ENCODE data around the gene CAMKK1. TPM values are rescaled to one million over a fixed set of nuclear protein-coding genes. Genes with fewer than 3 reads are reported as not detected.

CAMKK1 gene
- total and polyA plus RNA-seq, 9 of the 15 experiments (the other 6 are each of a cell fraction or from before 2014, with no cell fraction given) = 0.34 to 7.5 (median 4.9) TPM

DNA sequence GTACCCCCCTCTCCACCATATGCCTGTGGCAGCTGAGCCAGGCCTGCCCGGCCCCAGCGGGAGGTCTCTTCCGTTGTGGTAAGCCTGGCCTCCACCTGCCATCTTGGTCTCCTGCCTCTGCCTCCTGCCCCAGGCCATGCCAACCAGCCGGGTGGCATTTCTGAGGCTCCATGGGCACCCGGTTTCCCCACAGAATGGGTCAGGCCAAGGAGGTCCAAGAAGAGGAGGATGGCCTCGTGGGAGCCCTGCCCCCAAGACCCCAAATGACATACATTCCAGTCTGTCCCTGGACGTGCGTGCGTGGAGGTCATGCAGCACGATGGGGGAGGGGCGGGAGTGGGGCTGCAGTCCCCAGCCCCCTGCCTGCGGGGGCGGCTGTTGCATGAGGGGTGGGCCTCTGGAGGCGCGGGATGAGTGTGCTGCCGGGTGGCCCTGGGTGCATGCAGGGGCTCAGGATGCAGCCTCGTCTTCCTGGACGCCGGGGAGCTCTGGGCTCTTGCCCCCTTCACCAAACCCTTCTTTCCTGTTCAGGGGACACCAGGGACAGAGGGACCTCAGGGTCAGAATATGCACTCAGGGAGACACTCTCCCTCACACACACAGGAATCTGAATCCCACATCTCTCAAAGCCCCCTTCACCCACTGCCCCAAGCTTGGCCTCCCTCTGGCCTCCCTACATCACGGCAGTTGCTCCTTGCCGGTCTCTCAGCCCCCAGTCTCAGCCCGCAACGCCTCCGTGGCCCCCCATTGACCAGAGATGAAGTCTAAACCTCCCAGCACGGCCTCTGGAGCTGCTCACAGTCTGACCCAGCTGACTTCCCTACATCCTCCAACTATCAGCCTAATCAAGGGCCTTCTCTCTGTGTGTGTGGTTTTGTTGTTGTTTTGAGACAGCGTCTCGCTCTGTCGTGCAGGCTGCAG is 30.8 kb downstream of the CAMKK1 start:
- FAIRE-seq = no peak
- DNase-seq (ENCODE audit: extremely low read depth in 1 of 4, low spot score in 3 of 4) = no peak
- no peaks in the 10 kb centered on the region for H3K79me2 ChIP-seq (ENCODE audit: control insufficient read depth, insufficient read depth, low read length)
- intact Hi-C loops (cut with micrococcal nuclease) = no loop called here
- H3K9me1 ChIP-seq (ENCODE audit: control insufficient read depth, insufficient read depth, low read length) = no peaks in the 10 kb centered on the region
- no peaks in the 10 kb centered on the region for H3K9me3 ChIP-seq (replicated peaks; ENCODE audit: control insufficient read depth, insufficient read depth, low read depth, low read length)
- in situ Hi-C loops (cut with MboI) = no loop called here
- H3K9ac ChIP-seq (ENCODE audit: insufficient read depth in 1 of 2, low read depth in 2 of 2, low read length in 2 of 2) = no peak overlapping the region; a peak in 1 of 4 replicates
- no TSS peak for BruUV-seq (replicated peaks)
- H3K4me3 ChIP-seq = no peak overlapping the region
- no peak overlapping the region for H3K4me2 ChIP-seq (ENCODE audit: insufficient read depth, low read length)
- POLR2A ChIA-PET = interaction anchor here (0.6 to 0.8 kb wide), 2 partner anchors 12 to 139 kb away, joined by 3 read pairs; partner anchors contain the start of gene HASPIN
- TF ChIP-seq, protein P1, sequence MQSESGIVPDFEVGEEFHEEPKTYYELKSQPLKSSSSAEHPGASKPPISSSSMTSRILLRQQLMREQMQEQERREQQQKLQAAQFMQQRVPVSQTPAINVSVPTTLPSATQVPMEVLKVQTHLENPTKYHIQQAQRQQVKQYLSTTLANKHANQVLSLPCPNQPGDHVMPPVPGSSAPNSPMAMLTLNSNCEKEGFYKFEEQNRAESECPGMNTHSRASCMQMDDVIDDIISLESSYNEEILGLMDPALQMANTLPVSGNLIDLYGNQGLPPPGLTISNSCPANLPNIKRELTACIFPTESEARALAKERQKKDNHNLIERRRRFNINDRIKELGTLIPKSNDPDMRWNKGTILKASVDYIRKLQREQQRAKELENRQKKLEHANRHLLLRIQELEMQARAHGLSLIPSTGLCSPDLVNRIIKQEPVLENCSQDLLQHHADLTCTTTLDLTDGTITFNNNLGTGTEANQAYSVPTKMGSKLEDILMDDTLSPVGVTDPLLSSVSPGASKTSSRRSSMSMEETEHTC (IDR thresholded peaks at IDR 0.05) = no peak
- TF ChIP-seq ETS2 (tag; IDR thresholded peaks at IDR 0.05; ENCODE audit: borderline replicate concordance, poor library complexity, severe bottlenecking) = no peak
- peaks cover 0 to 3% of the 10 kb centered on the region in 2 experiments; a peak in 2 of 5 replicates for H3K4me1 ChIP-seq (replicated peaks in 1 of 2; ENCODE audit: control insufficient read depth in 2 of 2, insufficient read depth in 2 of 2, low read length in 2 of 2)
- H3K27ac ChIP-seq (ENCODE audit: extremely low read depth, low read depth, low read length) = no peak overlapping the region
- H4K20me1 ChIP-seq (replicated peaks; ENCODE audit: control insufficient read depth, insufficient read depth, low read length) = no peaks in the 10 kb centered on the region
- no peak for ATAC-seq
- no peaks in the 10 kb centered on the region for H3K27me3 ChIP-seq (ENCODE audit: control insufficient read depth in 2 of 2, insufficient read depth in 2 of 2, low read length in 2 of 2)
- H2AFZ ChIP-seq (ENCODE audit: low read depth, low read length) = no peak overlapping the region
- CTCF ChIA-PET (ENCODE audit: low intra/inter-chr PET ratio) = no interaction called here
- H3K36me3 ChIP-seq (ENCODE audit: control insufficient read depth, insufficient read depth, low read length) = peaks cover 14% of the 10 kb centered on the region; the same call in 2 of the 3 replicates
- WGBS (ENCODE audit: insufficient coverage, low coverage, missing lambda C conversion rate) = 86% methylated on average over 15 of the region's 28 CpGs
